Measurements from ENCODE around the gene TMEM164.

TMEM164 gene

GRCh38 chrX:110041980-110042379 lies 39.1 kb downstream of the TMEM164 start:
- TF ChIP-seq, protein P1, sequence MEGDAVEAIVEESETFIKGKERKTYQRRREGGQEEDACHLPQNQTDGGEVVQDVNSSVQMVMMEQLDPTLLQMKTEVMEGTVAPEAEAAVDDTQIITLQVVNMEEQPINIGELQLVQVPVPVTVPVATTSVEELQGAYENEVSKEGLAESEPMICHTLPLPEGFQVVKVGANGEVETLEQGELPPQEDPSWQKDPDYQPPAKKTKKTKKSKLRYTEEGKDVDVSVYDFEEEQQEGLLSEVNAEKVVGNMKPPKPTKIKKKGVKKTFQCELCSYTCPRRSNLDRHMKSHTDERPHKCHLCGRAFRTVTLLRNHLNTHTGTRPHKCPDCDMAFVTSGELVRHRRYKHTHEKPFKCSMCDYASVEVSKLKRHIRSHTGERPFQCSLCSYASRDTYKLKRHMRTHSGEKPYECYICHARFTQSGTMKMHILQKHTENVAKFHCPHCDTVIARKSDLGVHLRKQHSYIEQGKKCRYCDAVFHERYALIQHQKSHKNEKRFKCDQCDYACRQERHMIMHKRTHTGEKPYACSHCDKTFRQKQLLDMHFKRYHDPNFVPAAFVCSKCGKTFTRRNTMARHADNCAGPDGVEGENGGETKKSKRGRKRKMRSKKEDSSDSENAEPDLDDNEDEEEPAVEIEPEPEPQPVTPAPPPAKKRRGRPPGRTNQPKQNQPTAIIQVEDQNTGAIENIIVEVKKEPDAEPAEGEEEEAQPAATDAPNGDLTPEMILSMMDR (IDR thresholded peaks at IDR 0.05; ENCODE audit: insufficient read depth, missing control alignments) = no peak
- no peak for DNase-seq (ENCODE audit: insufficient read length, low spot score)
- no peak for FAIRE-seq

DNA sequence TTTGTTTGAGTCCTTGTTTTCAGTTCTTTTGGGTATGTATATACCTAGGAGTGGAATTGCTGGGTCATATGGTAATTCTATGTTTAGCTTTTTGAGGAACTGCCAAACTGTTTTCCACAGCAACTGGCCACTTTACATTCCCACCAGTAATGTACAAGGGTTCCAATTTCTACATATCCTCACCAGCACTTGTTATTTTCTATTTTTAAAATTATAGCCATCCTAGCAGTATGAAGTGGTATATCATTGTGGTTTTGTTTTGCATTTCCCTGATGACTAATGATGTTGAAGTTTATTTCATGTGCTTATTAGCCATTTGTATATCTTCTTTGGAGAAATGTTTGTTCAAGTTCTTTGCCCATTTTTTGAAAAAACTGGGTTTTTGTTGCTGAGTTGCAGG lies 39.6 kb downstream of the TMEM164 start:
- FAIRE-seq = no peak
- TF ChIP-seq, protein P1 (IDR thresholded peaks at IDR 0.05; ENCODE audit: insufficient read depth, missing control alignments) = no peak
- no peak for DNase-seq (ENCODE audit: insufficient read length, low spot score)

- FAIRE-seq (no peak), DNase-seq (ENCODE audit: insufficient read length, low spot score) (no peak)
- TF ChIP-seq, protein P1 (IDR thresholded peaks at IDR 0.05; ENCODE audit: insufficient read depth, missing control alignments) = no peak
Observed at GRCh38 chrX:110043506-110043905, 40.6 kb downstream of the TMEM164 start.

GRCh38 chrX:110044346-110045249 lies 41.7 kb downstream of the TMEM164 start:
- DNase-seq (ENCODE audit: insufficient read length, low spot score) = no peak
- FAIRE-seq = peak; percentile 95
- TF ChIP-seq, protein P1 (IDR thresholded peaks at IDR 0.05; ENCODE audit: insufficient read depth, missing control alignments) = no peak

DNA sequence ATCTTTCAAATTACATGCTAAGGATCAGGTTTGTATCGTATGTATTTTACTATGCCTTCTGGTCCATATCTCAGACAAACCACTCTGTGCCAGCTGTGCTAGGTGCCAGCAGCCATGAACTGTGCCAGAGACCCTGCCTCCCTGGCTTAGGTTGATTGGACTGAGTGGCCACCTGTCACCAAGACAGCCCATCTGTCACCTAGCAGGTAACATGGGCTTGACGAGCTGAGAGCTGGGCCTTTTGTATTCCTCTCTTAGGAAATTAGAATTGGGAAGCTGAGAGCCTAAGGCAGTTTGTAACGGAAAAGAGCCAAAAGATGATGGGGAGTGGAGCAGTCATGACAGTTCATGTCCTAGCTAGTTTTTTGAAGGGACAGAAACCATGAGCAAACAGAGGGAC lies 42.5 kb downstream of the TMEM164 start:
- peak; percentile 11 for FAIRE-seq
- TF ChIP-seq, protein P1 (IDR thresholded peaks at IDR 0.05; ENCODE audit: insufficient read depth, missing control alignments) = no peak

DNA sequence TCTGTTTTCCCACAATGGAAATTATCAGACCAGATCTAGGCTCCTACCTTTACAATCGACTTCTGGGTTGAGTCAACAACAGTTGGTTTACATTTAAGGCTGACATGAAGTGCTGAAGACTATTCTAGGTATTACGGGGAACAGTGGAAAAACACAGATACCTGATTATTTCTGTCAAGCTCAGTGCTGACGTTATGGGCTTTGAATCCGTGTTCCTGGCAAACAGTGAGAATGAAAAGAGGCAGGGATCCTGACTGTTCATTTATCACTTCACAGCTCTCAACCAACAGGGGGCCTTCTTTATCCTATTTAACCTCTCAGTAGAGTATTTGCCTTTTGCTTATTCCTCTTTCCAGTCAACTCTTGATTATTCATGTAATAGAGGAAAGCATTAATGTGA lies 43.1 kb downstream of the TMEM164 start:
- TF ChIP-seq, protein P1 (IDR thresholded peaks at IDR 0.05; ENCODE audit: insufficient read depth, missing control alignments) = peak; percentile 34
- FAIRE-seq = peak; percentile 88
- no peak for DNase-seq (ENCODE audit: insufficient read length, low spot score)

More for the DNA sequence above, 42.5 kb downstream of the TMEM164 start:
- DNase-seq (ENCODE audit: insufficient read length, low spot score) = no peak

DNA sequence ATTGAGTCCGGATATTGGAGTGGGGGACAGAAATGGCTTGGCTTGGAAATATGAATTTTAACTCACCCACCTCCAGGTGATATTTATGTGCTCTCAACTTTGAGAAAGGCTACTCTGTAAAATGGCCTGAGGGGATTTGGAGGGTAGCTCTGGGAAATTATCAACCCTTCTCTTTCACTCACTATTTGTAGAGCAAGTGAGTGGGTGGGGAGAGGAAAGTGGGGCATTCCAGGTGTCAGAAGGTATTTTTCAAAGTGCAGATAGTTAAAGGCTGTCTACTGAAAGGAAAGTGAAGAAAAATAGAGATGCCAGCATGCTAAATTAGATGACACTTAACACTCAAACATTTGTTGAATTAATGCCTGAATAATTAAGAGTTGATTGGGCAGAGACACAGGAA lies 44.1 kb downstream of the TMEM164 start:
- TF ChIP-seq, protein P1 (IDR thresholded peaks at IDR 0.05; ENCODE audit: insufficient read depth, missing control alignments) = no peak
- FAIRE-seq (no peak), DNase-seq (ENCODE audit: insufficient read length, low spot score) (no peak)
